ENCODE data around the gene DFFB. TPM values are rescaled to one million over a fixed set of nuclear protein-coding genes. Genes with fewer than 3 reads are reported as not detected.

DFFB gene
- total and polyA plus RNA-seq, 2 of the 13 experiments (the other 11 are each of a cell fraction or from before 2014, with no cell fraction given), result 4.6 to 9.3 TPM

DNA sequence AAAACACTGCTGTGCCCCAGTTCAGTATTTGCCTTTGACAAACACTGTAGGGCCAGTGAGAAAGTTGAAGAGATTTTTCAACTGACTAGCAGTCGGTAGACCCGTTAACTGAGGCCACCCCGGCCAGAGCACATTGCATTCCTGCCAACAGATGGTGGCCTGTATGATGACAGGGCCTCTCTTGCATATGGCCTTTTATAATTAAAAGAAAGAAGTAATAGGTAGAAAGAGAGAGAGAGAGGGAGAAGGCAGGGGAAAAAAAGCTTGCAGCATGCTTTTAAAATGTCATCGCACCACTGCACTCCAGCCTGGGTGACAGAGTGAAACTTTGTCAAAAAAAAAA, 47.5 kb downstream of the DFFB start:
- POLR2A ChIA-PET, result no interaction called here
- H3K79me2 ChIP-seq (ENCODE audit: insufficient read depth, low read length), result peaks cover 3% of the 10 kb centered on the region
- intact Hi-C loops (cut with micrococcal nuclease; ENCODE audit: unreplicated experiment) (loop anchor here (10.0 kb wide), 1 partner anchor 130 kb away; the partner anchor contains the start of gene SMIM1), in situ Hi-C loops (cut with HindIII; ENCODE audit: extremely low pct_ligation_motif_present, low pct_unique_long_range_greater_than_20kb) (loop anchor here (25.0 kb wide), 1 partner anchor 157 kb away; no protein-coding TSS in a partner anchor)
- no TSS peak for BruUV-seq (replicated peaks)
- H3K9me3 ChIP-seq (ENCODE audit: low read length), result no peaks in the 10 kb centered on the region
- ATAC-seq (no peak), DNase-seq (ENCODE audit: low spot score) (peak; percentile 37), FAIRE-seq (no peak)
- no peak overlapping the region for H3K4me2 ChIP-seq (ENCODE audit: low read depth, low read length)
- no peak overlapping the region for H2AFZ ChIP-seq (ENCODE audit: low read length)
- H3K9ac ChIP-seq (ENCODE audit: insufficient read depth, low read depth, low read length), result no peak overlapping the region
- H4K20me1 ChIP-seq (ENCODE audit: insufficient read depth, low read length), result no peaks in the 10 kb centered on the region
- TF ChIP-seq XRCC5 (optimal IDR thresholded peaks at IDR 0.05; ENCODE audit: low read length) (no peak), TEAD3 (CRISPR knock-in tag; optimal IDR thresholded peaks at IDR 0.05; ENCODE audit: borderline replicate concordance) (peak; percentile 67)
- H3K27me3 ChIP-seq (ENCODE audit: control insufficient read depth in 1 of 2, insufficient read depth in 2 of 2, low read length in 2 of 2), result no peaks in the 10 kb centered on the region; a peak in 1 of 5 replicates
- H3K4me1 ChIP-seq (ENCODE audit: insufficient read depth, low read length), result peaks cover 59% of the 10 kb centered on the region
- WGBS (ENCODE audit: low lambda C conversion rate), result 62% methylated on average over 4 of the region's 4 CpGs
- CTCF ChIA-PET (ENCODE audit: low intra/inter-chr PET ratio, low total read pairs), result no interaction called here
- no peak overlapping the region for H3K27ac ChIP-seq (ENCODE audit: extremely low read length, insufficient read depth, low read length)
- no peak overlapping the region for H3K4me3 ChIP-seq (replicated peaks in 1 of 3; ENCODE audit: insufficient read depth in 1 of 3, low read depth in 2 of 3, low read length in 3 of 3)
- H3K36me3 ChIP-seq (replicated peaks in 1 of 2; ENCODE audit: control insufficient read depth in 1 of 2, insufficient read depth in 2 of 2, low read length in 2 of 2), result no peaks in the 10 kb centered on the region

DNA sequence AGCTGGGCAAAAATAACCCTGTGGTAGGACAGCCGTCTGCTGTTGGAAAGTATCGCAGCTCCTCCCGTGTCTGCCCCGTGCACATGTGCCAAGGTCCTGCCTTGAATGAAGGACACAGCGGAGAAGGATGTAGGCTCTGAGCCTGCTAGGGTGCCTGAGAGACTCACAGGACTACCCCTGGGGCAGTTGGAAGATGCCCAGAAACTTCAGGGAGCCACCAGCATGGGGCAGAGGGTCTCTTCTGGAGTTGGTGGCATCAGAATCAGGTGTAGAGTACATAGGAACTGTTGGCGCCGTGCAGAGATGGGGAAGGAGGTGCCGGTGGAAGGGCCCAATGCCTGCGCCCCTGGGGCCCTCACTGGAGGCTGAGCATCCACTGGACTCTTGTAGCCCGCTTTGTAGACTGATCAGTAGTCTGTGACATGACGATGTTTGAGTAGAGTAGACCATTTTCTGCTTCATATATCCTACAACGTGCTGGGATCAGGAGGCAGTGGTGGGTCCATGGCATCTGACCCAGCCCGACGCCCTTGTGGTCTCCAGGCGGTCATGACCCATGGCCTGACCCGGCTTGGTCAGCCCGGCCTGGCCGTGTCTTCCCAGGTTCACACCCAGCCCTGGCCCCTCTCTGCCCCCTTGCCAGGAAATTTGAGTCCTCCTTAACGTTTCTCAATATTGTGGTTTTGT, 48.1 kb downstream of the DFFB start:
- intact Hi-C loops (cut with micrococcal nuclease; ENCODE audit: unreplicated experiment), result loop anchor here (10.0 kb wide), 1 partner anchor 131 kb away; the partner anchor contains the start of gene SMIM1
- TF ChIP-seq, protein P1, sequence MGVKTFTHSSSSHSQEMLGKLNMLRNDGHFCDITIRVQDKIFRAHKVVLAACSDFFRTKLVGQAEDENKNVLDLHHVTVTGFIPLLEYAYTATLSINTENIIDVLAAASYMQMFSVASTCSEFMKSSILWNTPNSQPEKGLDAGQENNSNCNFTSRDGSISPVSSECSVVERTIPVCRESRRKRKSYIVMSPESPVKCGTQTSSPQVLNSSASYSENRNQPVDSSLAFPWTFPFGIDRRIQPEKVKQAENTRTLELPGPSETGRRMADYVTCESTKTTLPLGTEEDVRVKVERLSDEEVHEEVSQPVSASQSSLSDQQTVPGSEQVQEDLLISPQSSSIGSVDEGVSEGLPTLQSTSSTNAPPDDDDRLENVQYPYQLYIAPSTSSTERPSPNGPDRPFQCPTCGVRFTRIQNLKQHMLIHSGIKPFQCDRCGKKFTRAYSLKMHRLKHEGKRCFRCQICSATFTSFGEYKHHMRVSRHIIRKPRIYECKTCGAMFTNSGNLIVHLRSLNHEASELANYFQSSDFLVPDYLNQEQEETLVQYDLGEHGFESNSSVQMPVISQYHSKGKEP (CRISPR knock-in tag; IDR thresholded peaks at IDR 0.05), result no peak
- TF ChIP-seq ZNF460 (CRISPR knock-in tag; IDR thresholded peaks at IDR 0.05; ENCODE audit: borderline replicate concordance), result no peak
- TF ChIP-seq, protein P2, sequence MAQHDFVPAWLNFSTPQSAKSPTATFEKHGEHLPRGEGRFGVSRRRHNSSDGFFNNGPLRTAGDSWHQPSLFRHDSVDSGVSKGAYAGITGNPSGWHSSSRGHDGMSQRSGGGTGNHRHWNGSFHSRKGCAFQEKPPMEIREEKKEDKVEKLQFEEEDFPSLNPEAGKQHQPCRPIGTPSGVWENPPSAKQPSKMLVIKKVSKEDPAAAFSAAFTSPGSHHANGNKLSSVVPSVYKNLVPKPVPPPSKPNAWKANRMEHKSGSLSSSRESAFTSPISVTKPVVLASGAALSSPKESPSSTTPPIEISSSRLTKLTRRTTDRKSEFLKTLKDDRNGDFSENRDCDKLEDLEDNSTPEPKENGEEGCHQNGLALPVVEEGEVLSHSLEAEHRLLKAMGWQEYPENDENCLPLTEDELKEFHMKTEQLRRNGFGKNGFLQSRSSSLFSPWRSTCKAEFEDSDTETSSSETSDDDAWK (CRISPR knock-in tag; IDR thresholded peaks at IDR 0.05), result no peak
- TF ChIP-seq ZFP90 (CRISPR knock-in tag; IDR thresholded peaks at IDR 0.05; ENCODE audit: borderline replicate concordance), result no peak
- no peak for TF ChIP-seq GLI4 (CRISPR knock-in tag; IDR thresholded peaks at IDR 0.05; ENCODE audit: borderline replicate concordance)
- TF ChIP-seq, protein P3, sequence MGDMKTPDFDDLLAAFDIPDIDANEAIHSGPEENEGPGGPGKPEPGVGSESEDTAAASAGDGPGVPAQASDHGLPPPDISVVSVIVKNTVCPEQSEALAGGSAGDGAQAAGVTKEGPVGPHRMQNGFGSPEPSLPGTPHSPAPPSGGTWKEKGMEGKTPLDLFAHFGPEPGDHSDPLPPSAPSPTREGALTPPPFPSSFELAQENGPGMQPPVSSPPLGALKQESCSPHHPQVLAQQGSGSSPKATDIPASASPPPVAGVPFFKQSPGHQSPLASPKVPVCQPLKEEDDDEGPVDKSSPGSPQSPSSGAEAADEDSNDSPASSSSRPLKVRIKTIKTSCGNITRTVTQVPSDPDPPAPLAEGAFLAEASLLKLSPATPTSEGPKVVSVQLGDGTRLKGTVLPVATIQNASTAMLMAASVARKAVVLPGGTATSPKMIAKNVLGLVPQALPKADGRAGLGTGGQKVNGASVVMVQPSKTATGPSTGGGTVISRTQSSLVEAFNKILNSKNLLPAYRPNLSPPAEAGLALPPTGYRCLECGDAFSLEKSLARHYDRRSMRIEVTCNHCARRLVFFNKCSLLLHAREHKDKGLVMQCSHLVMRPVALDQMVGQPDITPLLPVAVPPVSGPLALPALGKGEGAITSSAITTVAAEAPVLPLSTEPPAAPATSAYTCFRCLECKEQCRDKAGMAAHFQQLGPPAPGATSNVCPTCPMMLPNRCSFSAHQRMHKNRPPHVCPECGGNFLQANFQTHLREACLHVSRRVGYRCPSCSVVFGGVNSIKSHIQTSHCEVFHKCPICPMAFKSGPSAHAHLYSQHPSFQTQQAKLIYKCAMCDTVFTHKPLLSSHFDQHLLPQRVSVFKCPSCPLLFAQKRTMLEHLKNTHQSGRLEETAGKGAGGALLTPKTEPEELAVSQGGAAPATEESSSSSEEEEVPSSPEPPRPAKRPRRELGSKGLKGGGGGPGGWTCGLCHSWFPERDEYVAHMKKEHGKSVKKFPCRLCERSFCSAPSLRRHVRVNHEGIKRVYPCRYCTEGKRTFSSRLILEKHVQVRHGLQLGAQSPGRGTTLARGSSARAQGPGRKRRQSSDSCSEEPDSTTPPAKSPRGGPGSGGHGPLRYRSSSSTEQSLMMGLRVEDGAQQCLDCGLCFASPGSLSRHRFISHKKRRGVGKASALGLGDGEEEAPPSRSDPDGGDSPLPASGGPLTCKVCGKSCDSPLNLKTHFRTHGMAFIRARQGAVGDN (CRISPR knock-in tag; IDR thresholded peaks at IDR 0.05), result no peak

More for the DNA sequence above, 48.1 kb downstream of the DFFB start:
- ATAC-seq, result no peak
- in situ Hi-C loops (cut with HindIII; ENCODE audit: extremely low pct_ligation_motif_present, low pct_unique_long_range_greater_than_20kb), result loop anchor here (25.0 kb wide), 1 partner anchor 157 kb away; no protein-coding TSS in a partner anchor
- no peak for FAIRE-seq
- CTCF ChIA-PET (ENCODE audit: low intra/inter-chr PET ratio, low total read pairs), result no interaction called here
- H3K27ac ChIP-seq (ENCODE audit: extremely low read length, insufficient read depth, low read length), result no peak overlapping the region
- no TSS peak for BruUV-seq (replicated peaks)
- peaks cover 2% of the 10 kb centered on the region for H3K79me2 ChIP-seq (ENCODE audit: insufficient read depth, low read length)
- H3K9me3 ChIP-seq (ENCODE audit: low read length), result no peaks in the 10 kb centered on the region
- H3K36me3 ChIP-seq (replicated peaks in 1 of 2; ENCODE audit: control insufficient read depth in 1 of 2, insufficient read depth in 2 of 2, low read length in 2 of 2), result no peaks in the 10 kb centered on the region
- H3K9ac ChIP-seq (ENCODE audit: insufficient read depth, low read depth, low read length), result no peak overlapping the region
- H3K4me3 ChIP-seq (replicated peaks in 1 of 3; ENCODE audit: insufficient read depth in 1 of 3, low read depth in 2 of 3, low read length in 3 of 3), result no peak overlapping the region
- WGBS (ENCODE audit: low lambda C conversion rate), result 96% methylated on average over 16 of the region's 19 CpGs
- H4K20me1 ChIP-seq (ENCODE audit: insufficient read depth, low read length), result no peaks in the 10 kb centered on the region
- no peak overlapping the region for H3K4me2 ChIP-seq (ENCODE audit: low read depth, low read length)
- H3K27me3 ChIP-seq (ENCODE audit: control insufficient read depth in 1 of 2, insufficient read depth in 2 of 2, low read length in 2 of 2), result no peaks in the 10 kb centered on the region
- H3K4me1 ChIP-seq (ENCODE audit: insufficient read depth, low read length), result peaks cover 59% of the 10 kb centered on the region
- no peak overlapping the region for H2AFZ ChIP-seq (ENCODE audit: low read length)
- DNase-seq (ENCODE audit: low spot score), result no peak
- POLR2A ChIA-PET, result no interaction called here

Measured in HepG2 (cell line).